Mucosa of rectum (tissue), 2 donors: ENCODE measurements around the gene TOP3A.
A peak's percentile ranks its signal among the peaks of the same experiment; 100 is the strongest.
"Not testable (repeated sequence)": the region's sequence is repeated elsewhere in the genome, so short reads cannot be mapped to it uniquely, and the experiment has no call there.

Source experiments
- H3K27ac ChIP-seq, 2 donors: one replicate each; pipeline ENCODE4 v1.7.0; 2013; ENCODE audit warnings: inconsistent platforms in 2 of 2, low read depth in 2 of 2, low read length in 2 of 2
- H3K27me3 ChIP-seq, 2 donors: one replicate each; pipeline ENCODE4 v1.7.0; 2013; ENCODE audit warnings: low read length in 2 of 2; ENCODE audit not compliant: control insufficient read depth in 2 of 2, insufficient read depth in 2 of 2
- H3K36me3 ChIP-seq, 2 donors: one replicate each; pipeline ENCODE4 v1.7.0; 2013; ENCODE audit warnings: low read length in 2 of 2; ENCODE audit not compliant: control insufficient read depth in 2 of 2, insufficient read depth in 2 of 2
- H3K4me1 ChIP-seq, 2 donors: one replicate each; pipeline ENCODE4 v1.7.0; 2013; ENCODE audit warnings: low read length in 2 of 2, mild to moderate bottlenecking in 1 of 2; ENCODE audit not compliant: control insufficient read depth in 2 of 2, insufficient read depth in 2 of 2
- H3K4me3 ChIP-seq, 2 donors: one replicate each; pipeline ENCODE4 v1.7.0; 2013; ENCODE audit warnings: low read length in 2 of 2
- H3K9ac ChIP-seq, 2 donors: one replicate each; pipeline ENCODE4 v1.7.0; 2013; ENCODE audit warnings: low read length in 2 of 2, low read depth in 1 of 2, mild to moderate bottlenecking in 1 of 2
- H3K9me3 ChIP-seq, 2 donors: one replicate each; pipeline ENCODE4 v1.7.0; 2013; ENCODE audit warnings: low read length in 2 of 2; ENCODE audit not compliant: control insufficient read depth in 2 of 2
- donor health status: healthy.
- donor health status: Normal muscosa, but diverticular disease.

Gene TOP3A

GRCh38 chr17:18314059-18314730 lies 599 bp downstream of the TOP3A start:
- Histone ChIP-seq H3K9ac (peak overlapping the region; percentile 79 to 83), H3K4me1 (peaks cover 45 to 46% of the 10 kb centered on the region in 2 donors), H3K4me3 (peak overlapping the region; percentile 89 to 95), H3K36me3 (peaks cover 17 to 20% of the 10 kb centered on the region in 2 donors), H3K27ac (peak overlapping the region; percentile 88 to 91), H3K9me3 (no peaks in the 10 kb centered on the region), H3K27me3 (no peaks in the 10 kb centered on the region)

DNA sequence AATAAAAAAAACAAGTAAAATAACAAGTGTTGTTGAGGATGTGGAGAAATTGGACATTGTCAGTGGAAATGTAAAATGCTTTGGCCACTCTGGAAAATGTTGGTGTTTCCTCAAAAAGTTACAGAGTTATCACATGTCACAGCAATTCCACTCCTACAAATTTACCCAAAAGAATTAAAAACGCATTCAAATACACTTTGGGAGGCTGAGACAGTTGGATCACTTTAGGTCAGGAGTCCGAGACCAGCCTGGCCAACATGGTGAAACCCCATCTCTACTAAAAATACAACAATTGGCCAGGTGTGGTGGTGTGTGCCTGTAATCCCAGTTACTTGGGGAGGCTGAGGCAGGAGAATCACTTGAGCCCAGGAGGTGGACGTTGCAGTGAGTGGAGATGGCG lies 5.6 kb downstream of the TOP3A start:
- H3K9ac ChIP-seq: no peak overlapping the region
- no peak overlapping the region for H3K4me3 ChIP-seq
- peaks cover 9 to 10% of the 10 kb centered on the region in 2 donors for H3K4me1 ChIP-seq
- H3K9me3 ChIP-seq: no peaks in the 10 kb centered on the region
- H3K36me3 ChIP-seq: peaks cover 23 to 27% of the 10 kb centered on the region in 2 donors
- H3K27ac ChIP-seq: no peak overlapping the region
- no peaks in the 10 kb centered on the region for H3K27me3 ChIP-seq

GRCh38 chr17:18303206-18303605 lies 11.6 kb downstream of the TOP3A start:
- peaks cover 51 to 60% of the 10 kb centered on the region in 2 donors for H3K36me3 ChIP-seq
- H3K9ac ChIP-seq, H3K9me3 ChIP-seq, H3K27ac ChIP-seq, H3K27me3 ChIP-seq, H3K4me3 ChIP-seq, H3K4me1 ChIP-seq: not testable (repeated sequence)

DNA sequence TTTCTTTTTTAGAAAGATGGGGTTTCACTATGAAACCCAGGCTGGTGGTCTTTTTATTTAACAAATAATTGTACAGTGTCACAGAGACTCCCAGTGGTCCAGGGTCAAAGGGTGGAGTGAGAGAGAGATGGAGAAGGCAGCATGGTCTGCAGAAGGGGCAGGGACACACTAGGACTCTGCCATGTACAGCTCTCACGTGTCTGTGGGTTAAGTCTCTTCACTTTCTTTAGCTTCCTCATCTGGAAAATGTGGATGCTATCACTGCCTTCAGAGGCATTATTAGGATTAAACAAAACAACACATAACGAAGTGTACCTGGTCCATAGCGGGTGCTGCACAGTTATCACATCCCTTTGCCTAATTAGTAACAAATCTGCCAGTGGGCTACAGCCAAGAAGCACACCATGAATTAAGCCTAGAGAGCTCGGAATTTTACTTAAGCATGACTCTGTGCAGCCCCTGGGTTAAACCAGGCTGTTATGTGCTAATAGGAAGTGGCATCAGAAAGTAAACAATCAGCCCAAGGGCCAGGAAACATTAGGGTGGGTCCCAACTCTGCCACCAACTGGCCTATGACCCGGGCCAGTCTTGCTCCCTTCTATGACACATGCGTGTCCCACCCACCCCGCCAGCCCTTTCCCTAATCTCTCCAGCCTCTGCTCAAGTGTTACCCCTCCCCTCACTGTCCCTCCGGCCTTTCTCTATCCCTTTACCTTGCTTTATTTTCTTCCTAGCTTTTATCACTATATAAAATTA lies 13.9 kb downstream of the TOP3A start:
- Histone ChIP-seq H3K4me3 (no peak overlapping the region), H3K9ac (no peak overlapping the region), H3K36me3 (peaks cover 42 to 52% of the 10 kb centered on the region in 2 donors), H3K27me3 (no peaks in the 10 kb centered on the region), H3K27ac (no peak overlapping the region), H3K4me1 (no peaks in the 10 kb centered on the region), H3K9me3 (no peaks in the 10 kb centered on the region)

- not testable (repeated sequence) for H3K27ac ChIP-seq, H3K27me3 ChIP-seq, H3K9me3 ChIP-seq, H3K9ac ChIP-seq, H3K4me1 ChIP-seq, H3K4me3 ChIP-seq
- peaks cover 37 to 45% of the 10 kb centered on the region in 2 donors for H3K36me3 ChIP-seq
These were observed 16.7 kb downstream of the TOP3A start for GRCh38 chr17:18298061-18298460.

- no peak overlapping the region for H3K27ac ChIP-seq
- H3K36me3 ChIP-seq: peaks cover 41 to 59% of the 10 kb centered on the region in 2 donors
- no peaks in the 10 kb centered on the region for H3K27me3 ChIP-seq
- H3K9ac ChIP-seq: no peak overlapping the region
- no peaks in the 10 kb centered on the region for H3K9me3 ChIP-seq
- H3K4me3 ChIP-seq: no peak overlapping the region
- H3K4me1 ChIP-seq: no peaks in the 10 kb centered on the region
These were observed 22.9 kb downstream of the TOP3A start for GRCh38 chr17:18291718-18292540.

- H3K36me3 ChIP-seq: peaks cover 53 to 73% of the 10 kb centered on the region in 2 donors
- H3K9ac ChIP-seq: no peak overlapping the region
These were observed 29.5 kb downstream of the TOP3A start for GRCh38 chr17:18285296-18285695.

GRCh38 chr17:18281788-18282187 lies 33.0 kb downstream of the TOP3A start:
- peaks cover 51 to 70% of the 10 kb centered on the region in 2 donors for H3K36me3 ChIP-seq
- no peaks in the 10 kb centered on the region for H3K27me3 ChIP-seq
- H3K27ac ChIP-seq: no peak overlapping the region

More at GRCh38 chr17:18285296-18285695, 29.5 kb downstream of the TOP3A start:
- no peak overlapping the region for H3K27ac ChIP-seq
- H3K27me3 ChIP-seq: no peaks in the 10 kb centered on the region
- no peaks in the 10 kb centered on the region for H3K4me1 ChIP-seq
- no peaks in the 10 kb centered on the region for H3K9me3 ChIP-seq
- H3K4me3 ChIP-seq: no peak overlapping the region

DNA sequence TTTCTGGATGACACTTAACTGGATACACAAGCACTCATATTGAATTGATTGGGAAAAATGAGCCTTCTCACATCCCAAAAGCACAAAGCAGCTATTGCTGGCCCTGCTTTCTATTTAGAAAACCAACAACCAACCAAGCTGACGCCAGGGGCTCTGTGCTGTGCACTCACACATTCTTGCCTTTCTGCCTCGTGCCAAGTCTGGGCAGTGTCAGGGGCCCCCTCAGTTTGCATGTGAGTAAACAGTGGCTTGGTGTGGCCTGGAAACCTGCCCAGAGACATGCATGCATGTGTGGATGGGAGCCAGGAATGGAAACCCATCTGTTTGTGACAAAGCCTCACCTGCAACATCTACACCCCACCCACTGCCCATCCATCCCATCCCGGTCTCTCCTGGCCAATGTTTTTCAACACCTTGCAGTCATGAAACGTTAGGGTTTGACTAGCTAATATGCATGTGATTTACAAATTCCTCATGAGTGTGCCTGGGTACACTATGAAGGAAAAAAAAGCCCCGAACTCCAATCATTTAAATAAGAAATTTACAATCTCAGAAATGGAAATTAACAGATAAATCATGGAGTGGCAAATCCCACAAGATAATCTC lies 33.9 kb downstream of the TOP3A start:
- no peak overlapping the region for H3K9ac ChIP-seq
- no peaks in the 10 kb centered on the region for H3K4me1 ChIP-seq
- no peak overlapping the region for H3K27ac ChIP-seq
- peaks cover 59 to 76% of the 10 kb centered on the region in 2 donors for H3K36me3 ChIP-seq
- H3K27me3 ChIP-seq: no peaks in the 10 kb centered on the region
- no peak overlapping the region for H3K4me3 ChIP-seq
- no peaks in the 10 kb centered on the region for H3K9me3 ChIP-seq

More at GRCh38 chr17:18281788-18282187, 33.0 kb downstream of the TOP3A start:
- no peaks in the 10 kb centered on the region for H3K4me1 ChIP-seq
- no peak overlapping the region for H3K9ac ChIP-seq
- H3K9me3 ChIP-seq: no peaks in the 10 kb centered on the region
- H3K4me3 ChIP-seq: no peak overlapping the region
